Measurements from ENCODE around the gene GPD1L. TPM values are rescaled to one million over a fixed set of nuclear protein-coding genes. Genes with fewer than 3 reads are reported as not detected.
"Not testable (repeated sequence)": the region's sequence is repeated elsewhere in the genome, so short reads cannot be mapped to it uniquely, and the experiment has no call there.

Gene GPD1L
- total RNA-seq = 54.3 TPM

DNA sequence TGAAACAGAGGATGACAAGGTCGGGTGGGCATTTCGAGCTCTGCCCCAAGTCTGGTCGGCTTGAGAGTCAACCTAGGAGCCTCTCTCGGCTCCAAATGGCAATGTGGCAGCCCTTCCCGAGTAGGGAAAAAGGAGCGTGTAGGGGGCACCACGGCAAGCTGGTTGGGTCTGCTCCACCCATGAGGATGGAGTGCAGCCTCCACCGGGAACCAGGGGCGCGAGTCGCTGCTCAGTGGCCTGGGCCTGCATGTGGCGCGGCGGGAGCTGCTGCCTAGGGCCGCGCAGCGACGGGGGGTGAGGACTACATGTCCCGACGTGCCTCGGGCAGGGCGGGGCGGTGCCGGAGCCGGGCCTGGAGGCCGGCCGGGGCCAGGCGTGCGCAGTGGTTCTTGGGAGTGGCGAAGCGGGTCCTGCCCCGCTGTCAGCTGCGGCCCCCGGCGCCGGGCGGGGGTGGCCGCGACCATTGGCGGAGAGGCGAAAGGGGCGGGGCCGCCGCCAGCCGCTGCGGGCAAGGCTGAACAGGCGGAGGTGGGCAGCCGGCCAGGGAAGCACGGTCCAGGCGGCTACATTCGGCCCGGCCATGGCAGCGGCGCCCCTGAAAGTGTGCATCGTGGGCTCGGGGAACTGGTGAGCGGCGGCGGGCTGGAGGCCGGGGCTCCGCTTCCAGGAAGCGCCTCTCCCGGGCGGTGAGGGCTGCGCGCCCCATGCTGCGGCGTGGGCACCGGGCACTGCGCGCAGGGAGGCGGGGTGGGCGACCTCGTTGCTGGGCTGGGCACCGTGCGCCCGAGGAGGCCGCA, at the start of gene GPD1L:
GPD1L (plus strand) TSS at position 489 of the 797 bp plus-strand sequence; CDS start at position 581, 92 bp downstream.
- Histone ChIP-seq H3K36me3 (ENCODE audit: control insufficient read depth in 3 of 3, insufficient read depth in 3 of 3, low read length in 3 of 3) (no peaks in the 10 kb centered on the region), H3K4me3 (ENCODE audit: low read length in 3 of 3) (peak within 1 kb of the TSS; percentile 83 to 96 (median 89)), H3K27me3 (ENCODE audit: control insufficient read depth in 3 of 3, insufficient read depth in 3 of 3, low read length in 3 of 3) (no peaks in the 10 kb centered on the region), H3K4me1 (ENCODE audit: control insufficient read depth in 3 of 3, insufficient read depth in 3 of 3, low read length in 3 of 3) (peaks cover 33 to 47% (median 45%) of the 10 kb centered on the region in 3 donors), H3K9ac (ENCODE audit: low read depth in 1 of 3, low read length in 3 of 3) (peak within 1 kb of the TSS; percentile 77 to 100 (median 98)), H3K27ac (ENCODE audit: low read depth, low read length) (peak within 1 kb of the TSS; percentile 89), H3K9me3 (ENCODE audit: control insufficient read depth in 3 of 3, low read length in 3 of 3) (peaks cover 2 to 7% (median 4%) of the 10 kb centered on the region in 3 donors)

DNA sequence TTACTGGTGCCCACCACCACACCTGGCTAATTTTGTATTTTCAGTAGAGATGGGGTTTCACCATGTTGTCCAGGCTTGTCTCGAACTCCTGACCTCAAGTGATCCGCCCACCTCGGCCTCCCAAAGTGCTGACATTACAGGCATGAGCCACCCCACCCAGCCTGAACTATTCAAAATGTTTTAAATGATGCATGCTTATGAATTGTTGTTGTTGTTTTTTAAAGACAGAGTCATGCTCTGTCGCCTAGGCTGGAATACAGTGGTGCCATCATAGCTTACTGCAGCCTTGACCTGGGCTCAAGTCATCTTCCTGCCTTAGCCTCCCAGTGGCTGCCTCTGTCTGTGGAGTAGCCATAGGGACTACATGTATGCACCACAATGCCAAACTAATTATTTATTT, 48.0 kb upstream of the GPD1L start:
- not testable (repeated sequence) for H3K4me1 ChIP-seq (ENCODE audit: control insufficient read depth in 3 of 3, insufficient read depth in 3 of 3, low read length in 3 of 3); H3K27ac ChIP-seq (ENCODE audit: low read depth, low read length); H3K36me3 ChIP-seq (ENCODE audit: control insufficient read depth in 3 of 3, insufficient read depth in 3 of 3, low read length in 3 of 3); H3K27me3 ChIP-seq (ENCODE audit: control insufficient read depth in 3 of 3, insufficient read depth in 3 of 3, low read length in 3 of 3); H3K4me3 ChIP-seq (ENCODE audit: low read length in 3 of 3); H3K9me3 ChIP-seq (ENCODE audit: control insufficient read depth in 3 of 3, low read length in 3 of 3); H3K9ac ChIP-seq (ENCODE audit: low read depth in 1 of 3, low read length in 3 of 3)

DNA sequence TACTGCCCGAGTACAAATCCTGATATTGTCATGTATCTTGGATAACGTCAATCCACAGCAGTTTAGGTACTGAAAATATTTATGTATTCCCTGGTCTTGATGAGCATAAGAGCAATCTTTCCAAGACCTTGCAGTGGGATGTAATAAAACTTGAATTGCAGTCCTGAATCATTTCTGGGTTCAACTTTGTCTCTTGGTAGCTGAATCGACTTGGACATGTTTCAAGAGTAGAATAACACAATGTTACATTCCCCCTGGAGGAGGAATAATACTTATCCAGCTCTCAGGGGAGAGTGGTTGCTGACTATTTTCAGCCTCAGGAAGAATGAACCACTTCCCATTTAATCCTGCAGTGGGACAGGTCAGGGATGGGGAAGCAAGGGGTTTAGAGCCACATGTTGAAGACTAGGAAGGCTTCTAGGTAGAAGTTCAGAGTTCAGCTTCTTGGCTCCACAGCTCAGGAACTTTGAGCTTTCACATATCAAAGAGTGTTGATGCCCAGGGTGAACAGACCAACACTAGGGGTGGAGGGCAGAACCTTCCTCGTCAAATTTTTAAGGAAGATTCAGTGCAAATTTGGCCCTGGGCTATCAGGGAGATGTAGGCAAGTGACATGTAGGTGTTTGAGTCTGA, 43.4 kb upstream of the GPD1L start:
- Histone ChIP-seq H3K4me1 (ENCODE audit: control insufficient read depth in 3 of 3, insufficient read depth in 3 of 3, low read length in 3 of 3) (peaks cover 0 to 4% (median 0%) of the 10 kb centered on the region in 3 donors), H3K9me3 (ENCODE audit: control insufficient read depth in 3 of 3, low read length in 3 of 3) (no peaks in the 10 kb centered on the region), H3K4me3 (ENCODE audit: low read length in 3 of 3) (no peak overlapping the region), H3K27ac (ENCODE audit: low read depth, low read length) (no peak overlapping the region), H3K9ac (ENCODE audit: low read depth in 1 of 3, low read length in 3 of 3) (no peak overlapping the region), H3K36me3 (ENCODE audit: control insufficient read depth in 3 of 3, insufficient read depth in 3 of 3, low read length in 3 of 3) (no peaks in the 10 kb centered on the region), H3K27me3 (ENCODE audit: control insufficient read depth in 3 of 3, insufficient read depth in 3 of 3, low read length in 3 of 3) (no peaks in the 10 kb centered on the region)

DNA sequence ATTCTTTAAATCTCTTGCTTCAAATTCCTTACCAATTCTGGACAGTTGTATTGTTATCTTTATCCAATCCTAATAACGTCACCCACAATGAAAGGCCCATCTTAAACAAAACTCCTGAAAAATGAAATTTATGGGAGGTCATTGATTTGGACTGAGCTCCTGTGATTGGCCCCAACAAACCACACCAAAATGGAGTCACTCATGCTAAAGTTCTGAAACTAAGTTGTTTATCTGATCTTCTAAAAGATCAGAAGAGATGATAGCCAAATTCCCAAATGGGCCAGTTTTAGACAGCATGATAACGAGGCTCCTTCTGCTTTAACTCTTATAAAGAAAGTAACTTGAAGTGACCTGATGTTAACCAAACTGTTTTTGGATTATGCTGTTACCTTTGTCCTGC, 39.7 kb upstream of the GPD1L start:
- Histone ChIP-seq H3K9me3 (ENCODE audit: control insufficient read depth in 3 of 3, low read length in 3 of 3) (no peaks in the 10 kb centered on the region), H3K4me3 (ENCODE audit: low read length in 3 of 3) (no peak overlapping the region), H3K36me3 (ENCODE audit: control insufficient read depth in 3 of 3, insufficient read depth in 3 of 3, low read length in 3 of 3) (no peaks in the 10 kb centered on the region)

DNA sequence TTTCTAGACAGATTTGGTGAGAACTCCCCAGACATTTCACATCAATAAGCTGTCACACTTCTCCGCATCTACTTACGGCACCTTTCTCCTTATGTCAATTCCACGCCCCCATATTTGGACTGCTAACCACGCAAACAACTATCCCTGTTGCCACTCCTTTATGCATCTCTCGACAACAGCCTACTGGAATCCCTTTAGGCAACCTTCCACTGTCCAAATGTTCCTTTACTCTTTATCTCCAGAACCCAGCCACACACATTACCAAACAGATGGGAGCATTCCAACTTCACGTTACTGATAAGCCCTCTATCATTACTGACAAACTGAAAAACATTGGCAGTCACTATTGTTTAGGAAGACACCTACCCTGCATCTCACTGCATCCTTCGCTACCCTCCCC, 32.2 kb upstream of the GPD1L start:
- H3K4me3 ChIP-seq (ENCODE audit: low read length in 3 of 3); H3K4me1 ChIP-seq (ENCODE audit: control insufficient read depth in 3 of 3, insufficient read depth in 3 of 3, low read length in 3 of 3); H3K27ac ChIP-seq (ENCODE audit: low read depth, low read length); H3K36me3 ChIP-seq (ENCODE audit: control insufficient read depth in 3 of 3, insufficient read depth in 3 of 3, low read length in 3 of 3); H3K27me3 ChIP-seq (ENCODE audit: control insufficient read depth in 3 of 3, insufficient read depth in 3 of 3, low read length in 3 of 3); H3K9me3 ChIP-seq (ENCODE audit: control insufficient read depth in 3 of 3, low read length in 3 of 3); H3K9ac ChIP-seq (ENCODE audit: low read depth in 1 of 3, low read length in 3 of 3): not testable (repeated sequence)

More for the DNA sequence above, 39.7 kb upstream of the GPD1L start:
- Histone ChIP-seq H3K27me3 (ENCODE audit: control insufficient read depth in 3 of 3, insufficient read depth in 3 of 3, low read length in 3 of 3) (no peaks in the 10 kb centered on the region), H3K9ac (ENCODE audit: low read depth in 1 of 3, low read length in 3 of 3) (no peak overlapping the region), H3K27ac (ENCODE audit: low read depth, low read length) (no peak overlapping the region), H3K4me1 (ENCODE audit: control insufficient read depth in 3 of 3, insufficient read depth in 3 of 3, low read length in 3 of 3) (peaks cover 0 to 4% (median 0%) of the 10 kb centered on the region in 3 donors)

DNA sequence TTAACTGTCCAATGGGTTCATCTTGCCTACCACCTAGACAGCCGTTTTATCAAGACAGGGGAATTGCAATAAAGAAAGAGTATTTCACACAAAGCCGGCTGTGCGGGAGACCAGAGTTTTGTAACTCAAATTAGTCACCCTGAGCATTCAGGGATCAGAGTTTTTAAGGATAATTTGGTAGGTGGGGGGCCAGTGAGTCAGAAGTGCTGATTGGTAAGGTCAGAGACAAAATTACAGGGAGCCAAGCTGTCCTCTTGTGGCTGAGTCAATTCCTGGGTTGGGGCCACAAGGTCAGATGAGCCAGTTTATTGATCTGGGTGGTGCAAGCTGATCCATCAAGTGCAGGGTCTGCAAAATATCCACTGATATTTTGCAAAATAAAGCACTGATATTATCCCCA, 29.9 kb upstream of the GPD1L start:
- Histone ChIP-seq H3K27ac (ENCODE audit: low read depth, low read length) (no peak overlapping the region), H3K4me3 (ENCODE audit: low read length in 3 of 3) (no peak overlapping the region), H3K4me1 (ENCODE audit: control insufficient read depth in 3 of 3, insufficient read depth in 3 of 3, low read length in 3 of 3) (peaks cover 0 to 5% (median 3%) of the 10 kb centered on the region in 3 donors), H3K36me3 (ENCODE audit: control insufficient read depth in 3 of 3, insufficient read depth in 3 of 3, low read length in 3 of 3) (no peaks in the 10 kb centered on the region), H3K9me3 (ENCODE audit: control insufficient read depth in 3 of 3, low read length in 3 of 3) (no peaks in the 10 kb centered on the region), H3K27me3 (ENCODE audit: control insufficient read depth in 3 of 3, insufficient read depth in 3 of 3, low read length in 3 of 3) (no peaks in the 10 kb centered on the region), H3K9ac (ENCODE audit: low read depth in 1 of 3, low read length in 3 of 3) (peak overlapping the region in 1 of 3 donors; percentile 72)

GRCh38 chr3:32077260-32078084, 28.9 kb upstream of the GPD1L start:
- Histone ChIP-seq H3K36me3 (ENCODE audit: control insufficient read depth in 3 of 3, insufficient read depth in 3 of 3, low read length in 3 of 3) (no peaks in the 10 kb centered on the region), H3K4me3 (ENCODE audit: low read length in 3 of 3) (peak overlapping the region; percentile 19 to 78 (median 54)), H3K27me3 (ENCODE audit: control insufficient read depth in 3 of 3, insufficient read depth in 3 of 3, low read length in 3 of 3) (no peaks in the 10 kb centered on the region), H3K27ac (ENCODE audit: low read depth, low read length) (peak overlapping the region; percentile 9), H3K9me3 (ENCODE audit: control insufficient read depth in 3 of 3, low read length in 3 of 3) (no peaks in the 10 kb centered on the region), H3K9ac (ENCODE audit: low read depth in 1 of 3, low read length in 3 of 3) (peak overlapping the region in 2 of 3 donors; percentile 36 to 72), H3K4me1 (ENCODE audit: control insufficient read depth in 3 of 3, insufficient read depth in 3 of 3, low read length in 3 of 3) (peaks cover 0 to 6% (median 5%) of the 10 kb centered on the region in 3 donors)

DNA sequence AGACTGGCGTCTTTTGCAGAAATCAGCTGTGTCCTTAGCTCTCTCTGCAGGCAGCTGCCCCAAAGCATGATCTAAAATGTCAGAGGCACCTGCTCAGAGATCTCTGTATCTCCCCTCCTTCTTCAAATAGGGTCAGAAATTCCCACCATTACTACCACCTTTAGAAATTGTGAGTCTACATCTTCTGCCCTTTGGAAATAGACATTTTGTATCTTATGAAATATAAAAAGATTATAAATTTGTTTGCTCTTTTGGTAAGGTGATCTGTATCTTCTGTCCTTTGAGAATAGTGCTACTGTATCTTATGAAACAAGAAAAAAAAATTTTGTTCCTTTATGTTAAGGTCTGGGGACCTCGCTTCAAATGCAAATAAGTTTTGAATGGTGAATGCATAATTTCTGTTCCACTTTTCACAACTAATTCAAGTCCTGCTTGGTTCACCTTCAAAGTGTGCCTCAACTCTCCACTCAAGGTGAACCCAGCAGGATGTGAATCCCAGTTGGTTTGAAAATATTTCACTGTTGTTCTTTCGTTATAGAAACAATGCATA, 28.3 kb upstream of the GPD1L start:
- peaks cover 1 to 12% (median 11%) of the 10 kb centered on the region in 3 donors for H3K4me1 ChIP-seq (ENCODE audit: control insufficient read depth in 3 of 3, insufficient read depth in 3 of 3, low read length in 3 of 3)
- H3K9me3 ChIP-seq (ENCODE audit: control insufficient read depth in 3 of 3, low read length in 3 of 3) = no peaks in the 10 kb centered on the region
- H3K27me3 ChIP-seq (ENCODE audit: control insufficient read depth in 3 of 3, insufficient read depth in 3 of 3, low read length in 3 of 3) = no peaks in the 10 kb centered on the region
- no peaks in the 10 kb centered on the region for H3K36me3 ChIP-seq (ENCODE audit: control insufficient read depth in 3 of 3, insufficient read depth in 3 of 3, low read length in 3 of 3)
- H3K27ac ChIP-seq (ENCODE audit: low read depth, low read length) = peak overlapping the region; percentile 9
- H3K4me3 ChIP-seq (ENCODE audit: low read length in 3 of 3) = peak overlapping the region in 2 of 3 donors; percentile 40 to 78
- H3K9ac ChIP-seq (ENCODE audit: low read depth in 1 of 3, low read length in 3 of 3) = peak overlapping the region in 2 of 3 donors; percentile 36 to 72

GRCh38 chr3:32078864-32079263, 27.6 kb upstream of the GPD1L start:
- Histone ChIP-seq H3K9ac (ENCODE audit: low read depth in 1 of 3, low read length in 3 of 3) (no peak overlapping the region), H3K27me3 (ENCODE audit: control insufficient read depth in 3 of 3, insufficient read depth in 3 of 3, low read length in 3 of 3) (no peaks in the 10 kb centered on the region), H3K9me3 (ENCODE audit: control insufficient read depth in 3 of 3, low read length in 3 of 3) (no peaks in the 10 kb centered on the region), H3K36me3 (ENCODE audit: control insufficient read depth in 3 of 3, insufficient read depth in 3 of 3, low read length in 3 of 3) (no peaks in the 10 kb centered on the region), H3K27ac (ENCODE audit: low read depth, low read length) (no peak overlapping the region), H3K4me3 (ENCODE audit: low read length in 3 of 3) (no peak overlapping the region), H3K4me1 (ENCODE audit: control insufficient read depth in 3 of 3, insufficient read depth in 3 of 3, low read length in 3 of 3) (peaks cover 7 to 17% (median 13%) of the 10 kb centered on the region in 3 donors)
